Effector CD8-positive, alpha-beta T cell (primary cell): ENCODE data around the gene LHX5.

Experiments
- DNase-seq: peaks from one replicate; lab custom pipeline; 2025; lab: John Stamatoyannopoulos, UW

The LHX5 gene

GRCh38 chr12:113477842-113478215, 6.2 kb upstream of the LHX5 start:
- DNase-seq: no peak

- DNase-seq: no peak
These were observed 5.6 kb upstream of the LHX5 start for GRCh38 chr12:113477171-113477841.

GRCh38 chr12:113476176-113476986, 4.7 kb upstream of the LHX5 start:
- DNase-seq: no peak

- no peak for DNase-seq
These were observed 3.9 kb upstream of the LHX5 start for GRCh38 chr12:113475451-113476175.

- DNase-seq: no peak
These were observed 3.2 kb upstream of the LHX5 start for GRCh38 chr12:113474635-113475436.

- no peak for DNase-seq
These were observed 2.3 kb upstream of the LHX5 start for GRCh38 chr12:113473942-113474341.

- DNase-seq: no peak
These were observed 1.7 kb upstream of the LHX5 start for GRCh38 chr12:113473400-113473799.

GRCh38 chr12:113472191-113473121, 785 bp upstream of the LHX5 start:
- no peak for DNase-seq

GRCh38 chr12:113470871-113471618, 626 bp downstream of the LHX5 start:
- no peak for DNase-seq

GRCh38 chr12:113469949-113470743, 1.5 kb downstream of the LHX5 start:
- DNase-seq: no peak

GRCh38 chr12:113469224-113469948, 2.3 kb downstream of the LHX5 start:
- DNase-seq: no peak

- no peak for DNase-seq
These were observed 3.1 kb downstream of the LHX5 start for GRCh38 chr12:113468365-113469223.

- no peak for DNase-seq
These were observed 3.9 kb downstream of the LHX5 start for GRCh38 chr12:113467502-113468364.

GRCh38 chr12:113467142-113467501, 4.5 kb downstream of the LHX5 start:
- no peak for DNase-seq

GRCh38 chr12:113466454-113467141, 5.1 kb downstream of the LHX5 start:
- no peak for DNase-seq

GRCh38 chr12:113465808-113466453, 5.7 kb downstream of the LHX5 start:
- no peak for DNase-seq
